Thyroid gland (tissue), 4 donors: ENCODE data around the gene SORCS2.

Experiments used
- POLR2A ChIP-seq, 2 donors: fragments of 450-650 bp; IDR thresholded peaks; one replicate each; pipeline ENCODE4 v1.6.1; 2017; ENCODE audit warnings: antibody characterized with exemption in 2 of 2, mild to moderate bottlenecking in 2 of 2, moderate library complexity in 1 of 2
- TF ChIP-seq, protein P1 (sequence below), 6 experiments: fragments of 200-600 bp in 3 of 6; fragments of 450-650 bp in 3 of 6; sonication (generic) in 3 of 6; IDR thresholded peaks; one replicate each; pipeline ENCODE4 v1.5.1; 2016 to 2019; ENCODE audit warnings: antibody characterized with exemption in 6 of 6, mild to moderate bottlenecking in 2 of 6, inconsistent platforms in 1 of 6, moderate library complexity in 1 of 6

DNA sequence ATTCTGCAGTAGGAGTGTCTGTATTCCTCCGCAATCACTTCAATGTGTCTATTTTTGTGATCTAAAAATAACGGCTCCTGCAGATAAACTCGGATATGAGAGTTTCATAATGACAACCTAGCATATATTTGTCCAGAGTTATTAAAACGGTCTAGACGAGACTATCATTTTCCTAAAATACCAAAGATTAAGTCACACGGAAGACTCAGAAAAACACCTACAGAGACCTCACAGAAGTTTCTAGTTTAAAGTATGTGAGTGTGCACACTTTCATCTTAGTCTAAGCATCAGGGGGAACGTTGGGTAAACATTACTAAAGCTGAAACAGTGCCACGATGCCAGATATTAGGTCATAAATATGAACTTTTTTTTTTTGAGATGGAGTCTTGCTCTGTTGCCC, 590.4 kb downstream of the SORCS2 start:
- TF ChIP-seq, protein P1, sequence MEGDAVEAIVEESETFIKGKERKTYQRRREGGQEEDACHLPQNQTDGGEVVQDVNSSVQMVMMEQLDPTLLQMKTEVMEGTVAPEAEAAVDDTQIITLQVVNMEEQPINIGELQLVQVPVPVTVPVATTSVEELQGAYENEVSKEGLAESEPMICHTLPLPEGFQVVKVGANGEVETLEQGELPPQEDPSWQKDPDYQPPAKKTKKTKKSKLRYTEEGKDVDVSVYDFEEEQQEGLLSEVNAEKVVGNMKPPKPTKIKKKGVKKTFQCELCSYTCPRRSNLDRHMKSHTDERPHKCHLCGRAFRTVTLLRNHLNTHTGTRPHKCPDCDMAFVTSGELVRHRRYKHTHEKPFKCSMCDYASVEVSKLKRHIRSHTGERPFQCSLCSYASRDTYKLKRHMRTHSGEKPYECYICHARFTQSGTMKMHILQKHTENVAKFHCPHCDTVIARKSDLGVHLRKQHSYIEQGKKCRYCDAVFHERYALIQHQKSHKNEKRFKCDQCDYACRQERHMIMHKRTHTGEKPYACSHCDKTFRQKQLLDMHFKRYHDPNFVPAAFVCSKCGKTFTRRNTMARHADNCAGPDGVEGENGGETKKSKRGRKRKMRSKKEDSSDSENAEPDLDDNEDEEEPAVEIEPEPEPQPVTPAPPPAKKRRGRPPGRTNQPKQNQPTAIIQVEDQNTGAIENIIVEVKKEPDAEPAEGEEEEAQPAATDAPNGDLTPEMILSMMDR (IDR thresholded peaks at IDR 0.05): no peak
- TF ChIP-seq POLR2A (IDR thresholded peaks at IDR 0.05): no peak
